HCT116 (cell line): Measurements from ENCODE around the gene C5orf52. TPM values are rescaled to one million over a fixed set of nuclear protein-coding genes. Genes with fewer than 3 reads are reported as not detected.

ENCODE experiments used
- ATAC-seq: fragments of 200-7000 bp; cut with Tn5 transposase; 2 replicates; pipeline ENCODE4 v1.9.1; 2020; ENCODE audit warnings: mild to moderate bottlenecking, moderate library complexity
- BruUV-seq: library from RNA; stranded (reverse); fragments of 400-500 nt; replicated peaks from 2 replicates; lab custom pipeline; 2021; lab: Mats Ljungman, UMichigan
- CTCF ChIA-PET: fragments of 300-600 bp; sonication (Branson Sonifier 250); formaldehyde crosslinking; loops from one replicate; lab custom pipeline; 2021; ENCODE audit warnings: antibody characterized with exemption; lab: Charles Lee
- POLR2A ChIA-PET: fragments of 300-600, 350-600 bp; sonication (Branson Sonifier 250); formaldehyde crosslinking; loops from one replicate; lab custom pipeline; 2021; ENCODE audit warnings: antibody characterized with exemption; lab: Charles Lee
- RAD21 ChIA-PET, 2 experiments: fragments of 300-600 bp; sonication (Branson Sonifier 250); formaldehyde crosslinking; loops; one replicate each; lab custom pipeline; 2023; ENCODE audit warnings: low total read pairs in 2 of 2; ENCODE audit not compliant: uncharacterized antibody in 2 of 2, unreplicated experiment in 2 of 2, low non-redundant PET in 1 of 2; lab: Charles Lee
- DNase-seq: peaks from one replicate; pipeline ENCODE4 v3.0.0-alpha.2; 2010; ENCODE audit warnings: low read depth, low spot score
- H2AFZ ChIP-seq: fragments of 200-600 bp; shearing (Covaris generic), sonication (generic); 2 replicates; pipeline ENCODE4 v1.6.1; 2017; ENCODE audit warnings: low read depth, mixed run types, mixed read lengths, antibody characterized with exemption, low read length; ENCODE audit not compliant: poor library complexity, severe bottlenecking
- H3K27ac ChIP-seq: 2 replicates; pipeline ENCODE4 v1.5.1; 2012; ENCODE audit warnings: low read depth, low read length
- H3K27me3 ChIP-seq: fragments of 200-600 bp; sonication (generic); 2 replicates; pipeline ENCODE4 v1.6.1; 2016; ENCODE audit warnings: mixed run types, low read length, mixed read lengths; ENCODE audit not compliant: insufficient read depth
- H3K36me3 ChIP-seq, 2 experiments: fragments of 200-500 bp in 1 of 2; fragments of 200-600 bp in 1 of 2; sonication (Bioruptor generic) in 1 of 2; sonication (generic) in 1 of 2; 2 replicates each; pipeline versions ENCODE4 v1.5.1 to v1.6.1; 2014 to 2016; ENCODE audit warnings: low read length in 2 of 2, inconsistent platforms in 1 of 2, mixed read lengths in 1 of 2, mixed run types in 1 of 2; ENCODE audit not compliant: insufficient read depth in 2 of 2, control insufficient read depth in 1 of 2
- H3K4me1 ChIP-seq, 2 experiments: fragments of 200-600 bp in 1 of 2; sonication (generic) in 1 of 2; 2 replicates each; pipeline versions ENCODE4 v1.5.1 to v1.6.1; 2012 to 2017; ENCODE audit warnings: low read length in 2 of 2, inconsistent platforms in 1 of 2, mild to moderate bottlenecking in 1 of 2, mixed read lengths in 1 of 2, mixed run types in 1 of 2, moderate library complexity in 1 of 2; ENCODE audit not compliant: insufficient read depth in 2 of 2, control insufficient read depth in 1 of 2
- H3K4me2 ChIP-seq: fragments of 200-600 bp; sonication (generic); 2 replicates; pipeline ENCODE4 v1.6.1; 2017; ENCODE audit warnings: mixed run types, low read length, mixed read lengths
- H3K4me3 ChIP-seq, 2 experiments: fragments of 200-600 bp in 1 of 2; sonication (generic) in 1 of 2; replicated peaks in 1 of 2; 2 replicates each; pipeline ENCODE4 v1.5.1; 2011 to 2016; ENCODE audit warnings: low read length in 2 of 2, control low read depth in 1 of 2, low read depth in 1 of 2, mild to moderate bottlenecking in 1 of 2, mixed read lengths in 1 of 2, mixed run types in 1 of 2
- H3K79me2 ChIP-seq: fragments of 200-600 bp; sonication (generic); 2 replicates; pipeline ENCODE4 v1.6.1; 2017; ENCODE audit warnings: mild to moderate bottlenecking, mixed run types, low read length, moderate library complexity, mixed read lengths; ENCODE audit not compliant: insufficient read depth
- H3K9ac ChIP-seq: fragments of 200-600 bp; sonication (generic); 2 replicates; pipeline ENCODE4 v1.6.1; 2016; ENCODE audit warnings: low read length, mixed read lengths
- H3K9me2 ChIP-seq: fragments of 200-600 bp; sonication (generic), shearing (Covaris generic); 2 replicates; pipeline ENCODE4 v1.6.1; 2017; ENCODE audit warnings: mixed run types, mild to moderate bottlenecking, moderate library complexity; ENCODE audit not compliant: insufficient read depth
- H3K9me3 ChIP-seq, 2 experiments: fragments of 200-500 bp in 1 of 2; fragments of 200-600 bp in 1 of 2; sonication (Bioruptor generic) in 1 of 2; sonication (generic) in 1 of 2; 2 replicates each; pipeline ENCODE4 v1.6.1; 2014 to 2017; ENCODE audit warnings: low read length in 2 of 2, mixed read lengths in 2 of 2, inconsistent platforms in 1 of 2, low read depth in 1 of 2, mild to moderate bottlenecking in 1 of 2, mixed run types in 1 of 2, moderate library complexity in 1 of 2; ENCODE audit not compliant: control insufficient read depth in 1 of 2, insufficient read depth in 1 of 2
- H4K20me1 ChIP-seq: fragments of 200-600 bp; sonication (generic), shearing (Covaris generic); 2 replicates; pipeline ENCODE4 v1.6.1; 2017; ENCODE audit warnings: mixed run types, mild to moderate bottlenecking, moderate library complexity; ENCODE audit not compliant: insufficient read depth
- CEBPB ChIP-seq: IDR thresholded peaks from 2 replicates; pipeline ENCODE4 v1.6.1; 2012; ENCODE audit warnings: low read depth
- CTCF ChIP-seq, 3 experiments: fragments of 200-600 bp in 1 of 3; sonication (generic) in 1 of 3; IDR thresholded peaks in 2 of 3; conservative IDR thresholded peaks in 1 of 3; 2 replicates each; pipeline ENCODE4 v1.5.1; 2012 to 2017; ENCODE audit warnings: low read depth in 2 of 3, low read length in 2 of 3, antibody characterized with exemption in 1 of 3, borderline replicate concordance in 1 of 3, control low read depth in 1 of 3, mild to moderate bottlenecking in 1 of 3, mixed read lengths in 1 of 3, mixed run types in 1 of 3, moderate library complexity in 1 of 3; ENCODE audit not compliant: insufficient read depth in 1 of 3
- EGR1 ChIP-seq: IDR thresholded peaks from 2 replicates; pipeline ENCODE4 v1.6.1; 2012; ENCODE audit warnings: low read depth
- ELF1 ChIP-seq: IDR thresholded peaks from 2 replicates; pipeline ENCODE4 v1.6.1; 2012; ENCODE audit warnings: low read depth, borderline replicate concordance
- EZH2 ChIP-seq: fragments of 200-600 bp; sonication (generic); IDR thresholded peaks from 2 replicates; pipeline ENCODE4 v1.6.1; 2017; ENCODE audit warnings: antibody characterized with exemption, mixed run types
- EZH2phosphoT487 ChIP-seq: fragments of 200-600 bp; IDR thresholded peaks from 2 replicates; pipeline ENCODE4 v1.6.1; 2018; ENCODE audit warnings: antibody characterized with exemption, borderline replicate concordance
- FOSL1 ChIP-seq: IDR thresholded peaks from 2 replicates; pipeline ENCODE4 v1.6.1; 2012; ENCODE audit warnings: low read depth
- JUND ChIP-seq: IDR thresholded peaks from 2 replicates; pipeline ENCODE4 v1.6.1; 2012
- MAX ChIP-seq: IDR thresholded peaks from 2 replicates; pipeline ENCODE4 v1.6.1; 2012
- POLR2A ChIP-seq: IDR thresholded peaks from 2 replicates; pipeline ENCODE4 v1.7.0; 2011; ENCODE audit warnings: borderline replicate concordance; ENCODE audit not compliant: insufficient read depth, insufficient read length; ENCODE audit errors: extremely low read depth
- POLR2AphosphoS5 ChIP-seq: IDR thresholded peaks from 2 replicates; pipeline ENCODE4 v1.6.1; 2011; ENCODE audit warnings: mild to moderate bottlenecking, low read depth, low read length, moderate library complexity
- RAD21 ChIP-seq: IDR thresholded peaks from 2 replicates; pipeline ENCODE4 v1.6.1; 2012; ENCODE audit warnings: low read depth, mild to moderate bottlenecking
- REST ChIP-seq: IDR thresholded peaks from 2 replicates; pipeline ENCODE4 v1.6.1; 2012; ENCODE audit warnings: low read depth
- SP1 ChIP-seq: IDR thresholded peaks from 2 replicates; pipeline ENCODE4 v1.6.1; 2012; ENCODE audit warnings: low read depth
- TCF7L2 ChIP-seq: IDR thresholded peaks from 2 replicates; pipeline ENCODE4 v1.7.0; 2011; ENCODE audit warnings: borderline replicate concordance, inconsistent platforms; ENCODE audit not compliant: insufficient read depth, insufficient read length; ENCODE audit errors: extremely low read depth
- ZBTB33 ChIP-seq: IDR thresholded peaks from 2 replicates; pipeline ENCODE4 v1.6.1; 2011; ENCODE audit warnings: mild to moderate bottlenecking, low read length, moderate library complexity; ENCODE audit not compliant: insufficient replicate concordance; ENCODE audit errors: extremely low read depth
- ZNF274 ChIP-seq: fragments of 200-500 bp; sonication (Bioruptor generic); IDR thresholded peaks from 2 replicates; pipeline ENCODE4 v1.6.1; 2014; ENCODE audit warnings: mild to moderate bottlenecking, low read depth, low read length, inconsistent platforms
- intact Hi-C: fragments of 100-400 bp; cut with micrococcal nuclease; formaldehyde crosslinking; loops from 2 replicates; pipeline ENCODE4 v1.10.0; 2022
- total RNA-seq: library from RNA; stranded (reverse); gene quantifications from one replicate; pipeline ENCODE4 v1.2.1, GENCODE V29; 2021; ENCODE audit not compliant: unreplicated experiment

Gene C5orf52
- total RNA-seq, 1 experiment from 2014 or later: not detected

GRCh38 chr5:157658893-157659292, 12.4 kb upstream of the C5orf52 start:
- Histone ChIP-seq H3K36me3 (no peaks in the 10 kb centered on the region), H3K27ac (no peak overlapping the region), H3K4me3 (no peak overlapping the region), H3K9me3 (no peaks in the 10 kb centered on the region), H3K4me2 (no peak overlapping the region), H3K4me1 (no peaks in the 10 kb centered on the region), H2AFZ (no peak overlapping the region), H3K9ac (no peak overlapping the region), H3K27me3 (no peaks in the 10 kb centered on the region), H3K79me2 (no peaks in the 10 kb centered on the region), H4K20me1 (no peaks in the 10 kb centered on the region), H3K9me2 (no peaks in the 10 kb centered on the region)
- no peak for DNase-seq
- ChIA-PET CTCF (no interaction called here), RAD21 (no interaction called here), POLR2A (no interaction called here)
- intact Hi-C loops: no loop called here
- ATAC-seq: no peak
- no peak for TF ChIP-seq MAX
- TF ChIP-seq EZH2phosphoT487: no peak
- no peak for TF ChIP-seq CTCF (IDR thresholded peaks at IDR 0.05 in 2 of 3, conservative IDR thresholded peaks at IDR 0.05 in 1 of 3; ENCODE audit: borderline replicate concordance in 1 of 3, insufficient read depth in 1 of 3, low read depth in 2 of 3, low read length in 2 of 3)
- TF ChIP-seq SP1: no peak
- no peak for TF ChIP-seq EGR1
- TF ChIP-seq FOSL1: no peak
- no peak for TF ChIP-seq ZBTB33
- TF ChIP-seq POLR2AphosphoS5: no peak
- TF ChIP-seq TCF7L2: no peak
- TF ChIP-seq POLR2A: no peak
- TF ChIP-seq EZH2: no peak
- TF ChIP-seq ELF1: no peak
- TF ChIP-seq CEBPB: no peak
- no peak for TF ChIP-seq REST
- no peak for TF ChIP-seq JUND
- no peak for TF ChIP-seq RAD21
- TF ChIP-seq ZNF274: no peak
- BruUV-seq: no TSS peak
